Activated CD4-positive, alpha-beta T cell treated with anti-CD3 and anti-CD28 coated beads for 4 hours (primary cell): ENCODE results near the gene DIDO1.

Experiments used
- DNase-seq, 2 donors: peaks; one replicate each; pipeline ENCODE4 v3.0.0-alpha.2; 2020

DIDO1 gene

DNA sequence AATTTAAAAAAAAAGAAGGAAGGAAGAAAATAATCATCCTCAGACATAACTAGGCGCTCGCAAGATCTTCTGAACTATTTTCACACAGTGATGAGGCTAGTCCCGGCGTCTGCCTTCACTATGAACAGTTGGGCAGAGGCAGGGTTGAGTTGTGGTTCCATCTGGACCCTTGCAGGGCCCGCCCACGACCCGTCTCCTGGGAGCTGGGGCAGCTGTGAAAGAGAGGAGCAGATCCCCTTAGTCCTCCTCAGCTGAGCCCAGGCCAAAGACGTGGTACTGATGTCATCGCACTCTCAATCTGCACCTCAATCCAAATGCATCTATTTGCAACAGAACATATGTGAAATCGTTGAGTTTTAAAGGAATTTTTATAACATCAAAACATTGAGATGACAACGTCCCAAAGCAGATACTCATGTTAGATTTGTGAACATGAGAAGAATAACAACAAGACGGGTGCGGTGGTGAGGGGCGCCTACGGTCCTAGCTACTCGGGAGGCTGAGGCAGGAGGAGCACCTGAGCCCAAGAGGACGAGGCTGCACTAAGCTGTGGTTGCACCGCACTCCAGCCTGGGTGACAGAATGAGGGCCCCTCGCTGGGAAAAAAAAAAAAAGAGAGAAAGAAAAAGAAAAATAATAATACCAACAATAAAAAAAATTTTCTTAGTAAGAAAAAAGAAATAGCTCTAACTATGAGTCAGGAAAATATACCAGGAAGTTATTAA is 80.0 kb downstream of the DIDO1 start:
- no peak for DNase-seq

DNA sequence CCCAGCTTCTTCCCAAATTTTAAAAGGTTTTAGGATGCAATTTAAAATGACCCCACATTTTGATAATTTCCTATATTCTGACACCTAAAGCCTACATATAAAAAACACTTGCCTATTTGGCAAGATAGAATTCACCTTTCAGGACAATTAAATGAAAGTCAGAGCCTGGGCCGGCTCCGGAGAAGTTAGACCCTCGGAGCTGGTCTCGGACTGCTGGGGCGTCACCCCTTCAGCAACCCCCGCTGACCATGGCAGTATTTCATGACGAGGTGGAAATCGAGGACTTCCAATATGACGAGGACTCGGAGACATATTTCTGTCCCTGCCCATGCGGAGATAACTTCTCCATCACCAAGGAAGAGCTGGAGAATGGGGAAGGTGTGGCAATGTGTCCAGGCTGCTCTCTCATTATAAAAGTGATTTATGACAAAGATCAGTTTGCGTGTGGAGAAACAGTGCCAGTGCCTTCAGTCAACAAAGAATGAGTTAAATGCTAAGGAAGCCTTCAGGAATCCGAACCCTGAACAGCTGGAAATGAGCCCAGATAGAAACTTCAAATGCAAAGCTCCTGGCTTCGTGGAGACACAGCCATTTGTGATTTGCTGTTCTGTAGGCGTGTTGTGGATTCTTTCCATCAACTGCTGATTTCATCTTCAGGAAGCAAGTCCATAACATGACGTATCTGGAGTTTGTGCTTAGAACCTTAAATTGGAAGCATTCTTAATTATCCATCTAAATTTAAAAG is 80.7 kb downstream of the DIDO1 start:
- no peak for DNase-seq

DNA sequence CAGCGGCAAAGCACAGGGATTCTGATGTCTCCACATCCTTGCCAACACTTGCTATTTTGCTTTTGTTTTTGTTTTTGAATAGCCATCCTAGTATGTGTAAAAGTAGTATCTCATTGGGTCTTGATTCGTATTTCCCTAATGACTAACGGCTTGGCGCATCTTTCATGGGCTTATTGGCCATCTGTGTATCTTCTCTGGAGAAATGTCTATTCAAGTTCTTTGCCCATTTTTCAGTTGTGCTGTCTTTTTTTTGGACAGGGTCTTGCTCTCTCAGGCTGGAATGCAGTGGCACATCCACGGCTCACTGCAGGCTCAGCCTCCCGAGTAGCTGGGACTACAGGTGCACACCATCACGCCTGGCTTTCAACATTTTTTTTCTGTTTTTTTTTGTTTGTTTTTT is 82.1 kb downstream of the DIDO1 start:
- no peak for DNase-seq

DNA sequence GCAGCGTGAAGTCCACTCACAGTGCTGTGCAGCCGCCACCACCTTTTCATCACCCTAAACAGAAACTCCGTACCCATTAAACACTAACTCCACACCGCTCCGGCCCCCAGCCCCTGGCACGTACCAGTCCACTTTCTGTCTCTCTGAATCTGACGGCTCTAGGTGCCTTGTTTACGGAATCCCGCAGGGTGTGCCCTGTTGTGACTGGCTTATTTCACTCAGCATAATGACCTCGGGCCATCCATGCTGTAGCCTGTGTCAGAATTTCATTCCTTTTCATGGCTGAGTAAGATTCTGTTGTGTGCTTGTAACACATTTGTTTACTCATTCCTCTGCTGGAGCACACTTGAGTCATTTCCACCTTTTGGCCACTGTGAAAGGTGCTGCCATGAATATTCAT is 82.6 kb downstream of the DIDO1 start:
- no peak for DNase-seq

DNA sequence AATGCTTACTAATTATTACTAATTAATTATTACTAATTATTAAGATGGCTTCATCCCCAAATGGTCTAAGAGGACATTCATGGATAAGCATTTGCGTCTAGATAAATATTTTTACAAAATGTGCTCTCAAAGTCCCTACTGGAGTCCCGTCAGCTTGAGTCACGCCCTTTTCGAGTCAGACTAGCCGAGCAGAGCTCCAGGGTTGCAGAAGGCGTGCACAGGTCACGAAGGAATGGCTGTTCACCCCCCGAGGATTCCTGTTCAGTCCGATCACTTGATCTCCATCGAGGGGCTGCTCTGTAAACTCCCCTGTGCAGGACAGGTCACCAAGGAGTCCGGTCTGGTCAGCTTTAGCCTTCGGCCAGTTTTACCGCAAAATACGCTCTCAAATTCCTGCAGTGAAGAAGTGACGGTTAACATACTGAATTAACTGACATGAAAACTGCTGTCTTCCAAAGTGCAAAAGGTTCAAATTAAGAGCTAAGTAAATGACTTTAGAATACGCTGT is 84.5 kb downstream of the DIDO1 start:
- DNase-seq = no peak

DNA sequence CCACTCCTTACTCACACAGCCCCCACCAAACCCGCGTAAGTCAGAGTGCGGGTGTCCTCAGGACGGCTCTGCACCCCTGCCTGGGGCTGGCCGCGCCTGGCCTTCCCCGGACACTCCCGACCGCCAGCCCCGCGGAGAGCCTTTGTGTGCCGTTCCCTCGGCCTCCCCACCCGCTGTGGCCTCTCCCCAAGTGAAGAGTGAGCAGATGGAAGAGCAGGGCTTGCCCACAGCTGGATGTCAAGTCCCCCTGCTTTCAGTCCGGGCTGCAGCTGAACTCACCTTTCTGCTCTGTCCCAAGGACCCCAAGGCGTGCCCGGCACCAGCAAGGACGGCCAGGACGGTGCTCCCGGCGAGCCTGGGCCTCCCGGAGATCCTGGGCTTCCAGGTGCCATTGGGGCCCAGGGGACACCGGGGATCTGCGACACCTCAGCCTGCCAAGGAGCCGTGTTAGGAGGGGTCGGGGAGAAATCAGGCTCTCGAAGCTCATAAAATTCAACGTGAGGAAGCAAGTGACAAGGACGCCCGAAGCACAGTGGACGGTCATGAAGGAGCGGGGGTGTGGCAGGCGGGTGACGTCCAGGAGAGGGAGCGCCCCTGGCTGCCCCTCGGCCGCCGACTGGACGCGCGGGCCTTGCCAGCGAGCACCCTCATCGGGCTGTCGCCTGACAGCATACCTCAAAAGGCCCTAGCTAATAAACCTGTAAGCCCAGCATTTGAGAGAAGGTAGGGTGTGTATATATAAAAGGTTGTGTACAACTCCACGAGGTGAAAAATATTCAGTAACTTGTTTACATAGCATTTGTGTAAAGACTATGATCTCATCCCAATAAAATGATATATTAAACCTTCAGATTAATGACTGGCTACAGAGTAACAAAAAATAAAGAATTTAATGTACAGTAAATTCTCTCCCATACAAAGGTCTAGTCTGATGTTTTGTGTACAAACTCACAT is 85.8 kb downstream of the DIDO1 start:
- DNase-seq = no peak

DNA sequence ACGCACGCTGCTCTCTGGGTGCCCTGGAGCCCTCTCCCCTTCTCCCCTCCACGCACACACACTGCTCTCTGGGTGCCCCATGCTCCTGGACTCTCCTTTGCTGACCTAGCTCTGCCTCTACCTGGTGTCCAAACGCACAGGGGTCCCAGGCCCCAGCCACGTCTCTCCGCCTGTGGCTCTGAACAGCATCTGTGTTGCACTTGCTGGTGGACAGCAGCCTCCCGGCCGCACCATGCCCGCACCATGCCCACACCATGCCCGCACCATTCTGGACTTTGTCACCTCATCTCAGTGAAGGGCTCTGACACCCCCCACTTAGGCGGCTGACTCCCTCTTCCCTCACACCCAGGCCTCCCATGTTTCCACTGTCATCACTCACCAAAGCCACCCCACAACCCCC is 86.5 kb downstream of the DIDO1 start:
- DNase-seq = no peak

DNA sequence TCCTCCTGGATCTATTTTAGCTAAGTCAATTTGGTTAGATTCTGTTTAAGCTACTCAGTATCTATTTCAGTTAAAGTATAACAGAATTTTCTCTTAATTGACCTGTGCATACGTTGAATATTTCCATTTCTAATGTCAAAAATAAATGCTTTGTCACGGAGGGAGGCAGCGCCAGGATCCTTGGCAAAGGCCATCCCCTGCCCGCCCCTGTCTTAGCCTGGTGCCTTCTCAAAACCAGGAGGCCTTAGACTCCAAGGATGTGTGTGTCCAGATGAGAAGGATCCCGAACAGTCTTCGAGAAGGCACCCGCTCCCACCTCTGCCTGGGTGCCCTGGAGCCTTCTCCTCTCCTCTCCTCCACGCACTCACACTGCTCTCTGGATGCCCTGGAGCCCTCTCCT is 87.0 kb downstream of the DIDO1 start:
- DNase-seq = no peak

DNA sequence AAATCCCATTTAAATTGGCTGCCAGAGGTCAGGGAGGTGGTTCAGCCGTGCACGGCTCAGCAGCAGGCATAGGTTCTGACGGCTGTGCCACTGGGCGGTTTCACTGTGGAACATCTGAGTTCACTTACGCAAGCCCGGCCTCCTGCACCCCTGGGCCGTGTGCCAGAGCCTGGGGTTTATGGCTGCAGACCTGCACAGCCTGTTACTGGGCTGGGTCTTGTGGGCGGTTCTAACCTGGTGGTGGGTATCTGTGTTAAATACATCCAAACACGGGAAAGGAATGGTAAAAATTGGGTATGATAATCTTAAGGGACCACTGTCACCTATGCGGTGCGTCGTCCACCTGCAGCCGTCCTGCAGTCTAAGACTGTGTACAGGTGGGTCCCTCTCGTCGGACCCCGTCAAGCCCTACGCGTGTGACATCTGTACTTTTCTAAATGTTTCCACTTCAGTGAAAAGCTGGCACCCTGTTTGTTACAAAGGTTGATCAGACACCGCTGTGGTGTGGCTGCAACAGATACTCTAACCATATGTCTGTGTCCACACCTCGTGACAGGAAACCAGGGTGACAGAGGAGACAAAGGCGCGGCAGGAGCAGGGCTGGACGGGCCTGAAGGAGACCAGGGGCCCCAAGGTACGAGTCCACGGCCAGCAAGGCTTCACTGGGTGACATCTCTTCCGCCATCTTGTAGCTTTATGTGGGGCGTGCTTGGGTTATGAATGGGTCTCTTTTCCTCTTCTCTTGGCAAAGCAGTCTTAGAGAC is 88.0 kb downstream of the DIDO1 start:
- no peak for DNase-seq

DNA sequence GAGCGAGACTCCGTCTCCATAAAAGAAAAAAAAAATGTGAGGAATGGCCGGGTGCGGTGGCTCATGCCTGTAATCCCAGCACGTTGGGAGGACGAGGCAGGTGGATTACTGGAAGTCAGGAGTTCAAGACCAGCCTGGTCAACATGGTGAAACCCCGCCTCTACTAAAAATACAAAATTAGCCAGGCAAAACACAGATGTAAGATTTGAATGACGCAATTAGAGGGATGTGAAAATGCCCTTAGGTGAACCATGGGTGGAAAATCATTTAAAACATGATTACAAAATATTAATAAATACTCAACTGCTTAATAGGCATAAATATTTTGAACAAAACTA is 88.5 kb downstream of the DIDO1 start:
- DNase-seq = no peak

DNA sequence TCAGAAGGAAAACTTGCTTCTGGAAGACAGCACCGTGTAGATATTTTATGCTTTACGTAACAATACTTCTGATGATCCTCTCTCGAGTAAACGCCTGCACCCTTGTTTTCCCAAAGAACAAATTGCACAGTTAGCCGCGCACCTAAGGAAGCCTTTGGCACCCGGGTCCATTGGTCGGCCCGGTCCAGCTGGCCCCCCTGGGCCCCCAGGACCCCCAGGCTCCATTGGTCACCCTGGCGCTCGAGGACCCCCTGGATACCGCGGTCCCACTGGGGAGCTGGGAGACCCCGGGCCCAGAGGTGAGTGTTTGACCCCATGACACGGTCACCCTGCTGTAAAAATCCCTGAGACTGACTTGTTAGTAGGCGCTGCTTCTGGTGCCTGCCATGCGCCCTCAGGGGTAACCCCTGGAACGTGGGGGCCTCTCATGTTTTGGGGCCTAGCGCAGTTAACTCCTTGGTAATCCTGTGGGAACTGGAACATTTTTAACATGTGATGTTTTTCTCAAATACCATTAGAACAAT is 89.3 kb downstream of the DIDO1 start:
- DNase-seq = no peak

DNA sequence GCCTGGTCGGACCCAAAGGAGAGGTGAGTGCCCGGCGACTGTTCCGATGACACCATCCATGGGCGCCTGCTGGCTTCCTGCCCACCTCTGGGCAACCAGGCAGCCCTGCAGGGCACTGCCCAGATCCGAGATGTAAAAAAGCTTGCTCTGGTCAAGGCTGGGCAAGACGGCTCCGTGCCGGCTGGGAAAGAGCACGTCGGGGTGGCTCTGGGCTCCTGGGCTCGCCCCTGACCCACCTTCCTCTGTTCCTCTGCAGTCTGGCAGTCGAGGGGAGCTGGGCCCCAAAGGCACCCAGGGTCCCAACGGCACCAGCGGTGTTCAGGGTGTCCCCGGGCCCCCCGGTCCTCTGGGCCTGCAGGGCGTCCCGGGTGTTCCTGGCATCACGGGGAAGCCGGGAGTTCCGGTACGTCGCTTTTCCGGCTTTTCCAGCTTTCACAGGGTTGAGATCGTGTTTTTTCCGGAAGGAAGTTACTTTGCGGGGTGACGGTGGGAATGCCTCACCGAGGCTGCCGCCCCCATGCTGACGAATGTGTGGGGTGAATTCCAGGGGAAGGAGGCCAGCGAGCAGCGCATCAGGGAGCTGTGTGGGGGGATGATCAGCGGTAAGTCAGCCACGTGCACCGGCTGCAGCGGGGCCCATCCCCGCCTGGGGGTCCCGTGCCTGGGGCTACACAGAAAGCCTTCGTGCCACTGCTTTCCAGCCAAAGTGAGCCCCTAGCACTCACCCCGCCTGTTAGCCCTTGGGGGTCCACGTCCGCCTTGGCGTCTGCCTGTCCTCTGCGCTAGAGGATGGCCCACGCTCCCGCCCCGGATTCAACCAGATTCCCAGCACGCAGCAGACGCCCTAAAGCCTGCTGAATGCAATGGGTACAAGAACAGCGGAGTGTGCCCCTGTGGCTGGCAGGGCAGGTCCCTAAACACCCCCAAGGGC is 90.1 kb downstream of the DIDO1 start:
- no peak for DNase-seq

DNA sequence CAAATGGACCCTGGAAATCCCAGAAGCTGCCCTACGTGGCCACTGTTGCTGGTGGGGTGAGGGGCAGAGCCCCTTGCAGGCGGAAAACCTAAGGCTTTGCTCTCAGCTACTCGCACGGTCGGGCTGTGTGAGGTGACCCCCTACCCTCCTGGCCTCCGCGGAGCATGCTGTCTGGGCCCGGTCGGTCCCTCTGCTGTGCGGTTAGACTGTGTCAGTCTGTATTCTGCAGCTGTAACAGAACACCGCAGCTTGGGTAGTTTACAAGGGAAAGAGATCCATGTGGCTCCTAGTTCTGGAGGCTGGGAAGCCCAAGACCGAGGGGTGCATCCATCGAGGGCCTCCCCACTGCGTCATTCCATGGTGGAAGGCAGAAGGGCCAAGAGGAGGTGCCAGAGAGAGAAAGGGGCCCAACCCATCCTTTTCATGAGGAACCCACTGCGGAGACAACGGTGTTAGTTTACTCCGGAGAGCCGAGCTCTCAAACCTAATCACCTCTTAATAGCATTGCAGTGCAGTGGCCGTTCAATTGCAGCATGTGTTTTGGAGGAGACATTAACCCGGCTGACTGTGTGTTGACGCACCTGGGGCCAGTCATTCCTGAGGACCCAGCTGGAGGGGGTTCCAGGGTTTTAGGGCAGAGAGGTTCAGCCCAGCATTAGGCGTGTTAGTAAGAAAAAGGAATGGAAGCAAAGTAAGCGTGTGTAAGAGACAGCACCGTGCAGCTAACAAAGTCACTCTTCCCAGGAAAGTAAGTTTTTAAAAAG is 91.2 kb downstream of the DIDO1 start:
- DNase-seq = no peak

DNA sequence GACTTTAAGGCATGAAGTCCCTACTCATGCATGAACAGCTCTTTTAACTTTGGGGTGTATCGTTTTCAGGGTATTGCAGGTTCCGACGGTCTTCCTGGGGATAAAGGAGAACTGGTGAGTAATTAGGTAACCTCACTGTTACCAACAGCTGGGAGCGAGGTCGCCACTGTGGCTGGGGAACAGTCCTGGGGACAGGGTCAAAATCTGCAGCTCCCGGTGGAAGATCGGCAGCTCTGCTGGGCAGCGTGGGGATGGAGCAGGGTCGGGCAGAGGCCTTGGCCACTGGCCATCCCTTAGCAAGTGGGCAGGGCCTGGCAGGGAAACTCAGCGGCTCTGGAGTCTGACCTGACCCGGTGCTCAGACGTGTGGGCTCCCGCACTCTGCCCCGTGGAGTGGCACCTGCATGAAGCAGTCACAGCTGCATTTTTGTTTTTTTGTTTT is 93.3 kb downstream of the DIDO1 start:
- no peak for DNase-seq

DNA sequence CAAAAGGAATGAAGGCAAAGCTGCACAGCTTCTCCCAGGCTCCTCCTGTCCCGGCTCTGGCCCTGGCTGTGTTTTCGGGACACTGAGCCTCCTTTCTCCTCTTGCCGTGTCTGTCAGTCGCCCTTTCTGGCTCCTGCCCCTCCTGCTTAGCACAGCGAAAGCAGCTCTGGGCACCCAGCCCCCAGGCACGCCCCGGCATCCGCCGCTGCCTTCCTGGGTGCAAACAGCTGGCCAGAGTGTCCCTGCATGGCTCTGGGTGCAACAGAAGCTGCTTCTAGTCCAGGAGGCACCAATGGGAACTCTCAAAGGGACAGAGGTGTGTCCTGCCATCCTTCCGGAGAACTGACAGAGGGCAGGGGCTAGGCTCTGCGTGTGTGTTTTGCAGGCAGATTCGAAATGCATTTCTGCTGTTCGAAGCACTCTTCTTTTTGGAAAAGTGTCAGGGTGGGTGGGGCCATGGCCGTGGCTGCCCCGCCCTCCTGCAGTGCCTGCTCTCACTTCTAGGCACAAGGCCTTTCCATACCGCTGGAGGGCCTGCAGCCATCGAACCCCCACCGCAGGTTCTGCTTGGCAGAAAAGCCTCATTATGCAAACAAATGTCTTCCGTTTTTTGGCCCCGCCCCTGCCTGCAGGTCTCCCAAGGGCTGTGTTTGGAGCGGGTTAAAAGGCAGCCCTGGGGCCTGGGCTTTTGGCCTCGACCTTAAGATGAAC is 93.9 kb downstream of the DIDO1 start:
- DNase-seq = no peak

DNA sequence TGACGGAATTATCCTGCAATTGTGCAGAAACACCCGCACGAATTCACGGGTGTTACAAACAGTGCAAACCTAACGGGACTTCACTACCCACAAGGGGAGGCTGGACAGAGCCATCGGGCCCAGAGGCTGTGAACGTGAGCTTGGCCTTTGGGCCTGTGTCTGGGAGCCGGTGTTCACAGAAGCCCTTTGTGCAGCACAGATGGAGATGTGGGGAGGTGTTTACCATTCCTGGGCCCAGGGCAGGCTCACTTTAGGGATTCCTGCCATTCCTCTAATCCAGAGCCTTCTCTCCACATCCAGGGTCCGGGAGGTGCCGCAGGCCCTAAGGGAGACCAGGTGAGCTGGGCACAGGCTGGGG is 94.5 kb downstream of the DIDO1 start:
- DNase-seq = no peak

DNA sequence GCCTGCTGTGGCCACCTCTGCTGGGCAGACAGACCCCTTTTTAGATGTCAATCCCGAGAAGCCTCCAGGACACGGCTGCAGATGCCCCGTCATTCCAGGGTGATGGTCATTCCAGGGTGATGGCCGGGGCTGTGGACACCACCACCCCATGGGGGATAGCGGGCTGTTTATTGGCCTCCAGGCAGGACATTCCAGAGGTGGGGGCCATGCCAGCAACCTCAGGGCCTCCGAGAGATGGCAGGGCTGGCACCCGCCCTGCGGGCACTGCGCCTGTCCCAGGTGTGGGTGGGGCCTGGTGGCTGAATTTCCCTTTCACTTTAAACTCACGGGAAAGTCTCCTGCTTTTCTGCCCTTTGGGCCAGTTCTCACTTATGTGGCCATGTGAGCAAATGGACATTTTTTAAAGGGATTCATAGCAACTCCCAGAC is 94.9 kb downstream of the DIDO1 start:
- no peak for DNase-seq

DNA sequence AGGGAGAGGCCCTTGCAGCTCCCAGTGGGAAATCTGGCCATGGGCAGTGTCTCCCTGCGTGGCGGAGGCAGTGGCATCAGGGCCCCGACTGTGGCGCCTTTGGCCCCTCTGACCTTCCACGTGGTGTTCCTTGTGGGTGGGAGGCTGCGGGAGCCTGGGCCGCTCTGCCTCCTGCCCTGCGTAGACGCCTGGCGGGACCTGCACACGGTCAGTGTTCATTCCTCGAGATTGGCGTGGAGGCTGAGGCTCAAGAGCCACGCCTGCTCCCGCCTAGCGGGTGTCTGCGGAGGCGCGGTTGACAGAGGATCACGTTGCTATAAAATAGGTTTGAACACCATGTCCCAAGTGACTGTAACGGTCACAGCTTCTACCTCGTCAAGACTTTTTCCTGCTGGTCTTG is 95.5 kb downstream of the DIDO1 start:
- no peak for DNase-seq

DNA sequence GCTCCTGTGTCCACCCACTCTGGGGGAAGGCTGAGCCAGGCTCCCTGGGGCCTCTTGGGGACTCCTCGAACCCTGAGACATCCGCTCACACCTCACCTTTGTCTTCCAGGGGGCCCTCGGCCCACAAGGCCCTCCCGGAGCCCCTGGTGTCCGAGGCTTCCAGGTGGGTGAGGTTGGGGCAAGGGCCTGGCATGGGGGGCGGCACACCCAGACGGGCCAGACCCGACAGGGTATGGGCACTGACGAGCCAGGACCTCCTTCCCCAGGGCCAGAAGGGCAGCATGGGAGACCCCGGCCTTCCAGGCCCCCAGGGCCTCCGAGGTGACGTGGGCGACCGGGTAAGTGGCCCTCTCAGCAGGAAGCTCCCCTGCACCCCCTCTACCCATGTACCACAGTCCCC is 96.1 kb downstream of the DIDO1 start:
- DNase-seq = no peak
